KBM-7 (cell line): ENCODE data around the gene FAM193A.
"Not testable (repeated sequence)": the region's sequence is repeated elsewhere in the genome, so short reads cannot be mapped to it uniquely, and the experiment has no call there.

Source experiments
- DNase-seq: peaks from one replicate; pipeline ENCODE4 v3.0.0-alpha.2; 2015
- in situ Hi-C: fragments of 300-500 bp; cut with MboI; formaldehyde crosslinking; loops from 2 replicates; pipeline ENCODE4 v1.14.3; 2020; ENCODE audit warnings: low sequenced_read_pairs, low pct_unique_long_range_greater_than_20kb, mixed read lengths

Gene FAM193A

DNA sequence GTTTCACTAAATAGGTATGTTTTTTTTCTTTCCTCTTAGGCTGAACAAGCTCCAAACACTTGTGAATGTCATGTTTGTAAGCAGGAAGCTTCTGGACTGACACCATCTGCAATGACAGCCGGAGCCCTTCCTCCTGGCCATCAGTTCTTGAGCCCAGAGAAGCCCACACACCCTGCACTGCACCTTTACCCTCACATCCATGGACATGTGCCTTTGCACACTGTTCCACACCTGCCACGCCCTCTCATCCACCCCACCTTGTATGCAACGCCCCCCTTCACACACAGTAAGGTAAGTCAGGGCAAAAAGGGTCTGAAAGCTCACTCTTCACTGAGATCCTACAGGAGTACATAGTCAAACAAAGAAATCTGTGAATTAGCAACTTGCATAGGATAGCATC, 135.6 kb downstream of the FAM193A start:
- in situ Hi-C loops: no loop called here
- no peak for DNase-seq

DNA sequence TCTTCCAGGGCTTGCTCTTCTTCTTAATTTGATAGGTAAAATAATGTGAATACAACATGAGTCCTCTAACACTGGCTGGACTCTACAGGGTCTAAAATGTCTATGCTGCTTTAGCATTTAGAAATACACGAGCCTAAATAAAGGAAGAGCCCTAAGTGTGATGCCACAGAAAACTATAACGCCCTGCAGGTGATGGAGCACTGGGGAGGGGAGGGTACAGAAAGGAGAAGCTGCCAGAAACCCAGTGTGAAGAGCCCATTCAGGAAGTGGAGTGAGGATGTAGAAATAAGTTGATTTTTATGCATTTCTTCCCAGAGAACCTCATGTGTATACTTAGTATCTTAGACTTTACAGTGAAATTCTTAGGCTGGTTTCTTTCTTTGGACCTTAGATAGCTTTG, 136.3 kb downstream of the FAM193A start:
- in situ Hi-C loops: no loop called here
- DNase-seq: peak; percentile 53

DNA sequence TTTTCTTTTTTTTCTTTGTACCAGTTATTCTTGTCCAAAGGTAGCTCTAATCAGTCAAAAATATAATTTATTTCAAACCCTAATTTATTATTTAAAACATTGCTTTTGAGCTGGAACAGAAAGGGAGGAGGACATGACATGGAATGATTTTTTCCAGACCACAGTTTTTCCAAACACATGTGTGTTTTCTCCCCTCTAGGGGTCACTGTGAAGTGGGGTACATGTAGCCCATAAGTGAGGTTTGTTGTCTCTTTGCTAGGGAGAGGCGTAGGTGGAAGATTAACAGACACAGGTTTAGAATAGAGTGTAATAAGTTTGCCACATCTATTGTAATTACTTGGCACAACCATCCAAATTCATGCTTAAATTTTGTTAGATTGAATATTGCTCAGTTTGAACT, 136.7 kb downstream of the FAM193A start:
- in situ Hi-C loops: no loop called here
- peak; percentile 11 for DNase-seq

DNA sequence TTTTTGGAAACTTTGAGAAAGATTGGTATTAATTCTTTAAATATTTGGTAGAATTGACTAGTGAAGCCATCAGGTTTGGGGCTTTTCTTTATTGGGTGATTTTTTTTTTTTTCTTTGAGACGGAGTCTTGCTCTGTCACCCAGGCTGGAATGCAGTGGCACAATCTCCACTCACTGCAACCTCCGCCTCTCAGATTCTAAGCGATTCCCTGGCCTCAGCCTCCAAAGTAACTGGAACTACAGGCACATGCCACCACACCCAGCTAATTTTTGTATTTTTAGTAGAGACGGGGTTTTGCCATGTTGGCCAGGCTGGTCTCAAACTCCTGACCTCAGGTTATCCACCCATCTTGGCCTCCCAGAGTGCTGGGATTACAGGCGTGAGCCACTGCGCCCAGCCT, 143.3 kb downstream of the FAM193A start:
- DNase-seq, in situ Hi-C loops: not testable (repeated sequence)

DNA sequence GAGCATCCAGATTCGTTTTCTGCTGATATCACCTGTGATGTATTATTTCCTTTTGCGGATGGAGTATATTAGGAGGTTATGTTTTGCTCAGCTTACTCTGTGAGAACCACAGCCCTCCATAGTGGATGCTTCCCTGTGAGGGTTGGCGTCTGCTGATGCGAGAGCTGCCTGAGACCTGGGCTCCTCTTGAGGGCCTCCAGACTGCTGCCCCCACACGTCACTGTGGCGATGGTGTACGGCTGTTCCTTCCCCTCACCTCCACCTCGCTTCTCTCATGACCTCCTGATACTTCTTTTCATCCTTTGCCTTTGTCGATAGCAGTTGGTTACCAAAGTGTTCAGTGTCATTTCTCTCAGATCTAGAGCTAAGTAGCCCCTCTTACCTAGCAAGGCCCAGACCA, 148.0 kb downstream of the FAM193A start:
- no peak for DNase-seq
- in situ Hi-C loops: no loop called here

DNA sequence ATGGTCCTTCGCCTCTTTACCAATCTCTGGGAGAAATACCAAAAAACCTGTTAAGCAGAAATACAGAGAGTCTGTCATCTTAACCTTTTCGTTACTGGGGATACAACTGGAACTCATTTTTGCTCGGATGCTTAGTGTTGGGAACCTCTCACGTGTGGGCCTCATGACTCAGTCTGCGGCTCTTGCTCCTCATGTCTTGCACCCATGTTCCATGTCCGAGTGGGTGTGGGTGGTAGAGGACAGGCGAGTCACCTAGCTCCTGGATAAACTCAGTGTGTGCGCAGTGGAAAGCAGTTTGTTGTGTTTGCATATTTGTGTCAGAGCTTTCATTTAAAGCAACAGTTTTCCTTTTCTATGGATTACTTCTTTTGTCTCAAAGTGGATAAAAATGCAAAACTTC, 149.1 kb downstream of the FAM193A start:
- DNase-seq: no peak
- in situ Hi-C loops: no loop called here

DNA sequence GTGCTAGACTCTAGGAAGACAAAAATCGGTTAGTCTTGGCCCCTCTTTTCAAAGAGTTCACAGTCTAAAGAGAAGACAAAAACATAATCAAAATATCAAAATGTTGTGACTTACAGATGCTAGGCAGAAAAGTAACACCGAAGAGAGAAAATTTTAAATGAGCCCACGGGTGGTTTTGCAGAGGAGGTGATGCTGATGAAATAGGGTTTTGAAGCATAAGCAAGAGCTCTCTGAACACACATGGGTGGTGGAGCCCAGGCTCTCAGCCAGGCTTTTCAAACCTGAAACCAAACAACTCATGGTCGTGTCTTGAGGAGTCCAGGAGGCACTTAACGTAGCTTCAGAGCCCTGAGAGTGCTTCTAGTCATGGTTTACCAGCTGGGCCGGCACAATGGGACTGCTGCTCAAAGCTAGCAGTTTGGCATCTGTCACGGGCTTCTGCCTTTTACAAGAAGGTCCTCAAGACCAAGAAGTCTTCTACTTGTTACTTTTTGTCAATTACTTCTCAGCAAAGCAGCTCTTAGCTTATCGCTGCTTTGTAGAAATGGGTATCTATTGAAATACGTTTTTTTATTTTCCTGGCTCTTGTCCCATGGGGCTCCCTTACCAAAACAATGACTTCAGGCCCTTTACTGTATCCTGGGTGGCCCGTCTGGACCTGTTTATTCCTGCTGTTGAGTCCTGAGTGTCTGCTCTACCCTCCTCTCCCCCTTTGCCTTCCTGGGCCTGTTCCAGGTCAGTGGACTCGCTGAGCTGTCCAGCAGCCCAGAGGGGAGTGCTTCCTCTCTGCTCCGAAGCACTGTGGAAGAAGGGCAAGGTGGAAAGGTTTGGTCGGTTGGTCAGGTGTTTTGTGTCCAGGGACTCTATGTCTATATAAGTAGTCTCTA, 150.2 kb downstream of the FAM193A start:
- in situ Hi-C loops: no loop called here
- DNase-seq: no peak

DNA sequence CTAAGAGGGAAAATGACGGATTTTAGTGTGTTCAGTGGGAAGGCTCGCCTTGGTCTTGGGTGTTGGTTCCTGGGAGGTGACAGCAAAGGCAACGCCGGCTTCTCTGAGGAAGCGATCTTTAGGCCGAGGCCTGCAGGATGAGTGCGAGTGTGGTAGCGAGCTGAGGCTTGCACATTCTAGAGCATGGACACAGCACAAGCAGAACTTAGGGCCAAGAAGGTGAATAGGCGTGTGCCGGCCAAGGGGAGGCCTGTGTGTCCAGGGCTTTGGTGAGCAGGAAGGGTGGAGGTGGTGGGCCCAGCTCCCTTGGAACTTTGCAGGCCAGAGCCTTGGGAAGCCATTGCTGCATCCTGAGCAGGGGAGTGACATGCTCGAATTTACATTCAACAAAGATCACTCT, 151.8 kb downstream of the FAM193A start:
- in situ Hi-C loops: no loop called here
- DNase-seq: no peak

DNA sequence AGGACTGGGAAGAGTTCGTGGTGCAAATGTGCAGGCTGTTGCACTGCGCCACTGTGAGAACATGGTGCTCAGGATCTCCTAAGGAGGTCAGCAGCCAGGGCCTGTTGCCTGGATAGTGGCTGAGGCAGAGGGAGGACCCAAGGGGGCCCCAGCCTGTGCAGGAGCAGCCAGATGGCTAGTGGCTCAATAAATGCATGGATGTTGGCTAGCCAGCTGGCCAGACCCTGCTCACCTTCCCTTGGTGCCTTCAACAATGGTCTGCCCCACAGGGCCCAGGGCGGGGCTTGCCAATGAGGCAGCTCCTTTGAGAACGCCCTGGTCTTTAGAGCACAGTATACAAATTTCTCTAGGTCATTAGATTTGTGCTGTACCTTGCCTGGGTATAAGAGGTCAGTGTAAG, 152.2 kb downstream of the FAM193A start:
- no peak for DNase-seq
- in situ Hi-C loops: no loop called here

DNA sequence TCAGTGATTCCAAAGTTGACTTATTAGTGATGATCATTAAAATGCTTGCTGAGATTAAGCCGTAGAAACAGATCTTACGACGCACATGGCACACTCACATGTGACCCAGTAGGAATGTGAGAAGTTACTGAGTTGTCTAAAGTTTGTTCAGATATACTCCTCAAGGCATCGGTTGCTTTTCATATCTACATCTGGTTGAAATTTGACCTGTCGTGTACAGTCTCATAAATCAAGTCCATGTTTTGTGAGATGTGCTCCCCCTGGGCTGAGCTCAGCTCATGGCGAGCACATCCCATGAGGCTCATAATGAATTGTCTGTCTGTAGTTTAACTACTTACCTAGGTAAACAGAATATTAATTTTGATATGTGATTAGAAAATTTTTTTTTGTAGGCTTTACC, 152.7 kb downstream of the FAM193A start:
- no peak for DNase-seq

DNA sequence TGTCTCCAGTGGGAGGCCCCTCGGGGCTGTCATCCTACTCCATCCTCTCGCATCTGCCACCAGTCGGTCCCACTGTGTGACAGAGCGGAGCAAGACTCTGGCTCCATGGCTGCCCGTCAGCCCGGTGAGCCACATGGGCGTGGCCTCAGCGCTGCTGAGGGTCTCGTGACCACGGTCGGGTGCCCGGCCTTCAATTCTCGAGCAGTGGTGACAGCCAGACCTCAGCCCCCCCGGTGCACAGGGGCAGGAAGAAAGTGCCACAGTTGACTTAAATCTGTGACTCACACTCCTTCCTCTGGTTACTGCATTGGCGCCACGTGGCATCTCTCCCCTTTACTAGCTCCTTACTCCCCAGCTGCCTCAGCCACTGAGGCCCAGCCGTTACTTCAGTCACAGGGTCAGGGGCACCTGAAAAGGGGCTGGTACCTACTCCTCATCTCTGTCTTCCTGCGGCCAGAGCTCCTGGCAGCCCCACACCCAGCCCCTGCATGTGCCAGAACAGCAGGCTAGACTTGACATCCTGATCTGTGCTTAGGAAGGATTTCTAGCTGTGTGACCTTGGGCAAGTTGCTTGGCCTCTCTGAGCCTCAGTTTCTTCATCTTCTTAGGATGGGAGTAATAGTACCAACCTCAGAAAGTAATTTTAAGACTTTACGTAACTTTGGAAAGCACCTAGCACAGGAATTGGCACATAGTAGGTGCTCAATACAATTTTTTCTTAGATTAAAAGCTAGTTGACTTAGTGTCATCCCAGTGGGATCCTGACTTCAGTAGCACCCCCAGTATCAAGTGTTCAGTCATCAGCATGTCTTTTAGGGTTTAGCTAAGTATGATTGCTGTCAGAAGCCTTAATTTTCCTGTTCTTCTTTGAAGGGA, 153.6 kb downstream of the FAM193A start:
- in situ Hi-C loops: no loop called here
- no peak for DNase-seq

More for the DNA sequence above, 152.7 kb downstream of the FAM193A start:
- in situ Hi-C loops: no loop called here

DNA sequence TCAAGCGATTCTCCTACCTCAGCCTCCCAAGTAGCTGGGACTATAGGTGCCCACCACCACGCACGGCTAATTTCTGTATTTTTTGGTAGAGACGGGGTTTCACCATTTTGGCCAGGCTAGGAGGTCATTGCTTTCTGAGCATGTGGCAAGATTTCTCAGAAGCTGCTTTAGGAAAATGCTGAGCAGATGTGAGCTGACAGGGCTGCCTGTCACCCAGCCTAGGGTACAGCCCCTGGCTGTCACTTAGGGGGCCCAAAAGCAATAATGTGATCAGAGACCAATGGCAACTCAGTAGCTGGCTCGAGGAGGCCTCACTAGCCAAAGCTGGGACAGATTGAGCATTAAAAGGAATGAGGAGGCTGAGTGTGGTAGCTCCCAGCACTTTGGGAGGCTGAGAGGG, 154.9 kb downstream of the FAM193A start:
- in situ Hi-C loops: no loop called here
- DNase-seq: no peak

DNA sequence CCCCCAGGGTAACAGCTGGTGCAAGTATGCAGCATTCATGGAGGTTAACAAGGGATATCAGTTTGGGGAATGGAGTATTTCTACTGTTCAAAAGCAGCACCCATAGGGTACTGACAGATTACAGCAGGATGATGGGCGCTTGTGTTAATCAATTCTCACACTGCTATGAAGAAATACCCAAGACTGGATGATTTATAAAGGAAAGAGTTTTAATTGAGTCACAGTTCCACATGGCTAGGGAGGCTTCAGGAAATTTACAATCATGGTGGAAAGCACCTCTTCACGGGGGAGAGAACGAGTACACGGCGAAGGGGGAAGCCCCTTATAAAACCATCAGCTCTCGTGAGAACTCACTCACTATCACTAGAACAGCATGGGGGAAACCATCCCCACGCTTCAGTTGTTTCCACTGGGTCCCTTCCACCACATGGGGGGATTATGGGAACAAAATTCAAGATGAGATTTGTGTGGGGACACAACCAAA, 155.5 kb downstream of the FAM193A start:
- in situ Hi-C loops: no loop called here
- no peak for DNase-seq

DNA sequence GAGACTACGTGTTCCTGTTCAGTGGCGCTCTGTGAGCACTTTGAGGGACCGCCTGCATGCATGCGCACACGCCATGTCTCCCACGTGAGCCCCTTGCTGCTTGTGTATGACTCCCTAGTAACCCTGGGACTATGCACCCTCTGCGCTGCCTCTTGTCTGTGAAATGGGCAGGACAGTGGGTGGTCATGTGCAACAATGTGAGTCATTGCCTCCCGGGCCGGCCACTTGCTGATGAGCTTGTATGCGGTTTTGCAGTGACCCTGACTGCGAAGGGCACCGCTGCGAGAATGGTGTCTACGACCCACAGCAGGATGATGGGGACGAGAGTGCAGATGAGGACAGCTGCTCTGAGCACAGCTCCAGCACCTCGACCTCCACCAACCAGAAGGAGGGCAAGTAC, 158.2 kb downstream of the FAM193A start:
- no peak for DNase-seq
- in situ Hi-C loops: no loop called here

DNA sequence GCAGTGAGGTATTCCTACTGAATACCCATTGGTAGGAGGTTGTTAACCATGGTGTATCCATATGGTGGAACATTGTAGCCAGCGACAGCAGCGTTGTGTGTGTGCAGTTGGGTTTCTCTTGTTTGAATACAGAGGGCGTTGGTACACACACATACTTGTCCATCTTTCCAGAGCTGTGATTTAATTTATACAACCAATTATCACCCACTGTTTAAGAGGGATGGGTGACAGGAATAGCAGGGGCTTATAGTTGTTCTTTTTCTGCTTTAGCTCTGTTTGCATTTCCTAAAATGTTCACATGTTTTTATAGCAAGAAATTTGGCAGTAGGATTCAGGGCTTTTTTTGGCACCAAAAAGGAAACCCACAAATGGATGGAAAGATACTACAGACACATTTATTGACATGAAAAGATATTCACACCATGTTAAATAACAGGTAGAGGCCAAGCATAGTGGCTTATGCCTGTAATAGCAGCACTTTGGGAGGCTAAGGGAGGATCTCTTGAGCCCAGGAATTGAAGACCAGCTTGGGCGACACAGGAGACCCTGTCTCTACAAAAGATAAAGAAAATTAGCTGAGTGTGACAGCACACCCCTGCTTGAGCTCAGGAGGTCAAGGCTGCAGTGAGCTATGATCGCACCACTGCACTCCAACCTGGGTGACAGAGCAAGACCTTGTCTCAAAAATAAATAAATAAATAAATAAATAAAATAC, 159.1 kb downstream of the FAM193A start:
- in situ Hi-C loops: no loop called here
- DNase-seq: peak; percentile 9

DNA sequence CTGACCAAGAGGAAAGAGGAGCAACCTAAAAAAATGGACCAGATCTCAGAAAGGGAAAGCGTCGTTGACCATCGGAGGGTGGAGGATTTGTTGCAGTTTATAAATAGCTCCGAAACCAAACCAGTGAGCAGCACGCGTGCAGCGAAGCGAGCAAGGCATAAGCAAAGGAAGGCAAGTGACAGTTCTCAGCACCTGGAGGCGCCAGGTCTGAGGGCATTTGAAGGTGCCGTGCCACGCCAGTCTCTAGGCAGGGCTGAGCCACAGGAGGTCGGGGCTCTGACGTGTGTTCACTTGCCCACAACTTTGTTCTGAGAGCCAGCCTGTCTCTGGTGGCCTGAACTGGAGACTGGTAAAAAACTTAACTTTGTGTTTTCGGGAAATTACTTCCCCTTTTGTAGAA, 160.0 kb downstream of the FAM193A start:
- in situ Hi-C loops: no loop called here
- DNase-seq: peak; percentile 86

DNA sequence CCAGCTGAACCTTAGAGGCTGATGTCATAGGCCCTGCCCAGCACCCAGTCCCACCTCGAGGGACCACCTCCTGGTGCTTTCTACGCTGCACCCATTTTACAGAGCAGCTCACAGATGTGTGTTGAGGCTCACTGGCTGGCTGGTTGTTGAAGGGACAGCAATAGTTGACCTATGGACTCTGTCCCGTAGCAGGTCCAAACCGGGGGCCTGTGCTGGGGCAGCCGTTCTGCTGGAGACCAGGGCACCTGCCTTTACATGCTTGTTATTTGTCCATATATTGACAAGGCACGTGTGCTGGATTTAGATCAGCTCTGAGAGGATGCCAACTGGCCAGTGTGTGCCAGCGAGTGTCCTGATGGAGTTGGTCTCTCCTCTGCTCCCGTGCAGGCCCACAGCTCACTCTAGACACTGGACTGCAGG, 161.6 kb downstream of the FAM193A start:
- in situ Hi-C loops: no loop called here
- no peak for DNase-seq

DNA sequence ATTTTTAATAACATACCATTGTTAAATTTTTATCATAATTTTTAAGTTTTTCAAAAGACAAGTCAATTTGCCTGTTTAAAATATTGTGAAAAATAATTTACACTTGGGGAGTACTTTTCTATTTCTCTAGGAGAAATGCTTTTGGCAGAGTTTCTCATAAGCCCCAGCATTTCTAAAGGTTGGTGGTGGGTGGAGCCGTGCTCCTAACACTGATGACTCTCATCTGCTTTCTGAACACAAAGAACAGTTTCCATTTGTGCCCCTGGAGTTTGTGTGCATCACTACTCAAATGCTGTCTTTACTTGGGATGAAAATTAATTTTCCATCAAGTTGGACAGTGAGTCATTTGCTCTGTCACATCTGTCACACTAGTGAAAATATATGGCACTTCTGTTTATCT, 162.1 kb downstream of the FAM193A start:
- no peak for DNase-seq
- in situ Hi-C loops: no loop called here

DNA sequence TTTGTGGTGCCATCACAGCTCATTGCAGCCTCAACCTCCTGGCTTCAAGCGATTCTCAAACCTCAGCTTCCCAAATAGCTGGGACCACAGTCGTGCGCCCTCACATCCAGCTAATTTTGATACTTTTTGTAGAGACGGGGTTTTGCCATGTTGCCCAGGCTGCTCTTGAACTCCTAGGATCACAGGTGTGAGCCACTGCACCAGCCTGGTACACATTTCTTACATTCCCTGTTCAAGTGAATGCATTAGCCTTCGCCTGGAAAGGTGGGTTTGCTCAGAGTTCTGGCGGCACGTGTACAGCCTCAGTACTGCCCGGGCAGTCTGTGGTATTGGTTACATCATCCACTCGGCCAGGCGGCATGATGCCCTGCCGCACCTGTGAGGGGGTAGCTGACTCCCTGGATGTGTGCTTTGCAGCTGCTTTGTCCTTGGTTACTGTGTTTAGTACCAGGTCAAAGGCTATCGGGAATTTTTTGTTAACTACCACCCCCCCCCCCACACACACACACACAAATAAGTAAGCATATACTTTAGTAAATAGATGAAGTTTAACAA, 162.6 kb downstream of the FAM193A start:
- no peak for DNase-seq
- in situ Hi-C loops: no loop called here
